Measurements from ENCODE around the gene GPC6. TPM values are rescaled to one million over a fixed set of nuclear protein-coding genes. Genes with fewer than 3 reads are reported as not detected.

GPC6 gene
- total and polyA plus RNA-seq, 4 donors = 5.0 to 37.4 (median 18.9) TPM

DNA sequence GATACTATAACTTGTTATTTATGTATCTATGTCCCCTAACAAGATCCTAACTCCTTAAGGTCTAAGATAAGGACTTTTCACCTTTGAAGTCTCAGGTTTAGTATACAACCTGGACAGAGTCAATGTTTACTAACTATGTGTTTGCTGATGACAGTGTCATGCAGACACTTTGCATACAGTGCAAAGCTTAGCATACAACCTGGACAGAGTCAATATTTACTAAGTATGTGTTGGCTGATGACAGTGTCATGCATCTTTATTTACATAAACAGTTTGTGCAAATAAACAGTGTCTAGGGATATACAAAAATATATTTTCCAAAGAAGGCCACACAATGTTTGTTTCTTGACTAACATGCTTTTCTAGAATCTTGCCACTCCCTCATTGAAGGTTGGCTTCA is 1218.2 kb downstream of the GPC6 start:
- H3K27me3 ChIP-seq (ENCODE audit: control insufficient read depth in 1 of 2, insufficient read depth in 2 of 2, low read length in 1 of 2) = no peaks in the 10 kb centered on the region
- H3K4me1 ChIP-seq (ENCODE audit: control insufficient read depth in 1 of 2, insufficient read depth in 2 of 2, low read length in 2 of 2) = no peaks in the 10 kb centered on the region
- peaks cover 7% of the 10 kb centered on the region for H3K9me3 ChIP-seq (ENCODE audit: control insufficient read depth, low read length)
- ATAC-seq (ENCODE audit: low FRiP score) = no peak
- no peak overlapping the region for H3K27ac ChIP-seq (ENCODE audit: low read depth in 1 of 2, low read length in 2 of 2)
- H3K4me3 ChIP-seq (ENCODE audit: low read length in 2 of 2) = no peak overlapping the region
- no peak for DNase-seq
- intact Hi-C loops (cut with DNase I) = no loop called here
- peaks cover 0 to 2% of the 10 kb centered on the region in 2 donors for H3K36me3 ChIP-seq (ENCODE audit: control insufficient read depth in 1 of 2, insufficient read depth in 2 of 2, low read length in 1 of 2)

DNA sequence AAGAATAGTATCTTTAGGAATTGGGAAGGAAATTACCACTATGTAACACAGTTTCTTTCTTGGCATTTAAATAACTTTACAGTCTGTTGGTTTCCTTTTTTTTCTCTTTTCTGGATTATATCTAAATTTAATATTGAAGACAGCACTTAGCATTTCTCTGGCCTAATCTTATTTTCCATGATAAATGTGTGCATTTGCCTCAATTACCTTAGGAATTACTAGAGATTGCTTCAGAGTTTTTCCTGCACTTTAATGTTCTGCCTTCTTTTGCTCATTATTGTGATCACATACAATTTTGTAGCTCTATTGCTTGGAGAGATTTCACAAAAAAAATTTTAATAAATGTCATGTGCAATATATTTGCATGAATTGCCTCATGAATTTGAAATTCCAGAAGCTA is 1227.7 kb downstream of the GPC6 start:
- intact Hi-C loops (cut with DNase I) = no loop called here
- Histone ChIP-seq H3K9me3 (ENCODE audit: control insufficient read depth, low read length) (peaks cover under 1% of the 10 kb centered on the region), H3K27me3 (ENCODE audit: control insufficient read depth in 1 of 2, insufficient read depth in 2 of 2, low read length in 1 of 2) (no peaks in the 10 kb centered on the region), H3K4me1 (ENCODE audit: control insufficient read depth in 1 of 2, insufficient read depth in 2 of 2, low read length in 2 of 2) (no peaks in the 10 kb centered on the region), H3K36me3 (ENCODE audit: control insufficient read depth in 1 of 2, insufficient read depth in 2 of 2, low read length in 1 of 2) (no peaks in the 10 kb centered on the region), H3K27ac (ENCODE audit: low read depth in 1 of 2, low read length in 2 of 2) (no peak overlapping the region), H3K4me3 (ENCODE audit: low read length in 2 of 2) (no peak overlapping the region)
- ATAC-seq (ENCODE audit: low FRiP score) = no peak
- no peak for DNase-seq

DNA sequence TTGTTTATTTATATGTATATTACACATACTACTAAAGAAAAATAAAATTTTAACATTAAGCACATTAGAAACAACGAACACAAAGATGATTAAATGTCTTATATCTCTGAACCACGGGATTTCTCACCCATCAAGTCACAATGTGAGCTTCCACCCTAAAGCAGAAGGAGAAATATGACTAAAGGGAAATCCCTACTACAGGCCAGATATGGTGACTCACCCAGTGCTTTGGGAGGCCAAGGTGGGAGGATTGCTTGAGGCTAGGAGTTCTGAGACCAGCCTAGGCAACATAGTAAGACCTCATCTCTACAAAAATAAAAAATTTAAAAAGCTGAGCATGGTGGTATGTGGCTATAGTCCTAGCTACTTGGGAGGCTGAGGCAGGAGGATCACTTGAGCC is 1228.3 kb downstream of the GPC6 start:
- Histone ChIP-seq H3K9me3 (ENCODE audit: control insufficient read depth, low read length) (no peaks in the 10 kb centered on the region), H3K4me1 (ENCODE audit: control insufficient read depth in 1 of 2, insufficient read depth in 2 of 2, low read length in 2 of 2) (no peaks in the 10 kb centered on the region), H3K27ac (ENCODE audit: low read depth in 1 of 2, low read length in 2 of 2) (no peak overlapping the region), H3K27me3 (ENCODE audit: control insufficient read depth in 1 of 2, insufficient read depth in 2 of 2, low read length in 1 of 2) (no peaks in the 10 kb centered on the region), H3K36me3 (ENCODE audit: control insufficient read depth in 1 of 2, insufficient read depth in 2 of 2, low read length in 1 of 2) (no peaks in the 10 kb centered on the region), H3K4me3 (ENCODE audit: low read length in 2 of 2) (no peak overlapping the region)
- DNase-seq = no peak
- ATAC-seq (ENCODE audit: low FRiP score) = no peak
- intact Hi-C loops (cut with DNase I) = no loop called here
- WGBS, 2 donors = 74 to 80% methylated on average over 2 of the region's 2 CpGs

DNA sequence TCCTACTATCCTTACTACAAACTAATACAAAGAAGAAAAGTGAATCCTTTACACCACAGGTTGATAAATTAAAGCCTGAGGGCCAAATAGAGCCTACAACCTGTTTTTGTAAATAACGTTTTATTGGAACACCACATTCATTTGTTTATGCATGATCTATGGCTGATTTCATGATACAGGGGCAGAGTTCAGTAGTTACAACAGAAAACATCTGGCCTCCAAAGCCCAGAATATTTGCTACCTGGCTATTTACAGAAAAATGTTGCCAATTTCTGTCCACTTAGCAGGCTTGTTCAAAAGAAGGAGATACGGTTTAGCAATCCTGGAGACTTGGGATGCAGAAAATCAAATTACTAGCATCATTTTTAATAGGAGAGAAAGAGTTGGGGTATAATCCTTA is 1228.8 kb downstream of the GPC6 start:
- ATAC-seq (ENCODE audit: low FRiP score) (no peak), DNase-seq (no peak)
- no peaks in the 10 kb centered on the region for H3K36me3 ChIP-seq (ENCODE audit: control insufficient read depth in 1 of 2, insufficient read depth in 2 of 2, low read length in 1 of 2)
- intact Hi-C loops (cut with DNase I) = no loop called here
- H3K27me3 ChIP-seq (ENCODE audit: control insufficient read depth in 1 of 2, insufficient read depth in 2 of 2, low read length in 1 of 2) = no peaks in the 10 kb centered on the region
- no peak overlapping the region for H3K27ac ChIP-seq (ENCODE audit: low read depth in 1 of 2, low read length in 2 of 2)
- no peaks in the 10 kb centered on the region for H3K9me3 ChIP-seq (ENCODE audit: control insufficient read depth, low read length)
- no peak overlapping the region for H3K4me3 ChIP-seq (ENCODE audit: low read length in 2 of 2)
- H3K4me1 ChIP-seq (ENCODE audit: control insufficient read depth in 1 of 2, insufficient read depth in 2 of 2, low read length in 2 of 2) = no peaks in the 10 kb centered on the region
- 70 to 73% methylated on average over 2 of the region's 2 CpGs for WGBS, 2 donors
